SK-N-SH (cell line): Measurements from ENCODE around the gene AXIN1. TPM values are rescaled to one million over a fixed set of nuclear protein-coding genes. Genes with fewer than 3 reads are reported as not detected.

Experiments
- CTCF ChIA-PET: fragments of 300-600, 350-600 bp; formaldehyde crosslinking; extraction: SDS; loops from one replicate; lab custom pipeline; 2021; lab: Yijun Ruan, JAX
- POLR2A ChIA-PET: fragments of 350-600 bp; sonication (Branson Sonifier 250); formaldehyde crosslinking; extraction: SDS; loops from one replicate; lab custom pipeline; 2020; ENCODE audit warnings: antibody characterized with exemption, inconsistent platforms; lab: Yijun Ruan, JAX
- DNase-seq: peaks from one replicate; pipeline ENCODE4 v3.0.0; 2012
- H2AFZ ChIP-seq: fragments of 200-600 bp; sonication (generic); 2 replicates; pipeline ENCODE4 v1.8.1; 2016; ENCODE audit warnings: antibody characterized with exemption, mild to moderate bottlenecking, low read depth
- H3F3A ChIP-seq: fragments of 200-600 bp; sonication (generic); replicated peaks from 2 replicates; pipeline ENCODE3; 2016; ENCODE audit warnings: antibody characterized with exemption, mild to moderate bottlenecking; ENCODE audit not compliant: insufficient read depth
- H3K27ac ChIP-seq, 2 experiments: fragments of 200-500 bp in 1 of 2; fragments of 200-600 bp in 1 of 2; sonication (Bioruptor generic) in 1 of 2; sonication (generic), shearing (Covaris generic) in 1 of 2; 2 replicates each; pipeline versions ENCODE4 v1.5.1 to v1.6.1; 2014 to 2016; ENCODE audit warnings: low read depth in 2 of 2, inconsistent platforms in 1 of 2, low read length in 1 of 2, mild to moderate bottlenecking in 1 of 2, mixed read lengths in 1 of 2
- H3K27me3 ChIP-seq: fragments of 200-600 bp; sonication (generic), shearing (Covaris generic); 2 replicates; pipeline ENCODE4 v1.6.1; 2016; ENCODE audit warnings: mixed run types; ENCODE audit not compliant: insufficient read depth
- H3K36me3 ChIP-seq, 2 experiments: fragments of 200-500 bp in 1 of 2; fragments of 200-600 bp in 1 of 2; sonication (Bioruptor generic) in 1 of 2; sonication (generic) in 1 of 2; replicated peaks in 1 of 2; 2 replicates each; pipeline versions ENCODE3 to v1.5.1; 2014 to 2016; ENCODE audit warnings: low read length in 1 of 2, mild to moderate bottlenecking in 1 of 2; ENCODE audit not compliant: insufficient read depth in 2 of 2, control insufficient read depth in 1 of 2
- H3K4me1 ChIP-seq, 2 experiments: fragments of 200-500 bp in 1 of 2; fragments of 200-600 bp in 1 of 2; sonication (Bioruptor generic) in 1 of 2; sonication (generic), shearing (Covaris generic) in 1 of 2; 2 replicates each; pipeline versions ENCODE4 v1.5.1 to v1.6.1; 2014 to 2016; ENCODE audit warnings: low read depth in 1 of 2, low read length in 1 of 2, mixed run types in 1 of 2; ENCODE audit not compliant: insufficient read depth in 2 of 2, control insufficient read depth in 1 of 2
- H3K4me2 ChIP-seq: fragments of 200-600 bp; sonication (generic), shearing (Covaris generic); 2 replicates; pipeline ENCODE4 v1.6.1; 2017; ENCODE audit warnings: mixed run types
- H3K4me3 ChIP-seq, 2 experiments: fragments of 200-500 bp in 1 of 2; fragments of 200-600 bp in 1 of 2; sonication (Bioruptor generic) in 1 of 2; sonication (generic), shearing (Covaris generic) in 1 of 2; 2 replicates each; pipeline versions ENCODE4 v1.5.1 to v1.8.1; 2014 to 2016; ENCODE audit warnings: low read depth in 2 of 2, inconsistent platforms in 1 of 2, low read length in 1 of 2, mild to moderate bottlenecking in 1 of 2, mixed read lengths in 1 of 2, moderate library complexity in 1 of 2
- H3K79me2 ChIP-seq: fragments of 200-600 bp; sonication (generic); 2 replicates; pipeline ENCODE4 v1.8.1; 2017; ENCODE audit warnings: mild to moderate bottlenecking; ENCODE audit not compliant: insufficient read depth
- H3K9ac ChIP-seq: fragments of 200-600 bp; sonication (generic); 2 replicates; pipeline ENCODE4 v1.6.1; 2017; ENCODE audit warnings: mixed run types
- H3K9me2 ChIP-seq: fragments of 200-600 bp; sonication (generic); 2 replicates; pipeline ENCODE4 v1.6.1; 2017; ENCODE audit warnings: mixed run types
- H3K9me3 ChIP-seq: fragments of 200-600 bp; sonication (generic); 2 replicates; pipeline ENCODE4 v1.6.1; 2017; ENCODE audit warnings: mixed run types, mild to moderate bottlenecking, moderate library complexity
- H4K20me1 ChIP-seq: fragments of 200-600 bp; sonication (generic); 2 replicates; pipeline ENCODE4 v1.6.1; 2017; ENCODE audit warnings: mild to moderate bottlenecking, mixed run types; ENCODE audit not compliant: insufficient read depth
- EZH2phosphoT487 ChIP-seq: fragments of 200-600 bp; sonication (generic); IDR thresholded peaks from 2 replicates; pipeline ENCODE4 v1.6.1; 2017; ENCODE audit warnings: low read depth, mixed run types, mild to moderate bottlenecking, antibody characterized with exemption, moderate library complexity, borderline replicate concordance
- FOXJ3 ChIP-seq: sonication (generic); formaldehyde crosslinking; IDR thresholded peaks from 2 replicates; pipeline ENCODE4 v1.5.1; 2020; ENCODE audit warnings: mild to moderate bottlenecking, missing genetic modification reagents
- FOXM1 ChIP-seq: IDR thresholded peaks from 2 replicates; pipeline ENCODE4 v1.4.0; 2012; ENCODE audit warnings: low read depth, mild to moderate bottlenecking
- JUND ChIP-seq: IDR thresholded peaks from 2 replicates; pipeline ENCODE4 v1.4.0; 2012
- MAX ChIP-seq: IDR thresholded peaks from 2 replicates; pipeline ENCODE4 v1.4.0; 2012; ENCODE audit warnings: low read depth
- MEF2A ChIP-seq: IDR thresholded peaks from 2 replicates; pipeline ENCODE4 v1.4.0; 2012; ENCODE audit warnings: low read depth, borderline replicate concordance
- PBX3 ChIP-seq: IDR thresholded peaks from 2 replicates; pipeline ENCODE4; 2012
- POLR2AphosphoS5 ChIP-seq: IDR thresholded peaks from 2 replicates; pipeline ENCODE4 v1.6.1; 2012; ENCODE audit warnings: low read depth, low read length
- RXRA ChIP-seq: IDR thresholded peaks from 2 replicates; pipeline ENCODE4 v1.4.0; 2012; ENCODE audit warnings: low read depth, mild to moderate bottlenecking, borderline replicate concordance
- USF1 ChIP-seq: IDR thresholded peaks from 2 replicates; pipeline ENCODE4 v1.4.0; 2012; ENCODE audit warnings: low read depth, borderline replicate concordance
- YY1 ChIP-seq: IDR thresholded peaks from 2 replicates; pipeline ENCODE4 v1.4.0; 2012; ENCODE audit warnings: low read depth, mild to moderate bottlenecking
- ZBTB33 ChIP-seq: IDR thresholded peaks from 2 replicates; pipeline ENCODE4 v1.4.0; 2012; ENCODE audit warnings: low read depth, borderline replicate concordance
- WGBS: methylation state at CpG from one replicate; pipeline ENCODE4 v1.1.6; 2017; ENCODE audit warnings: low lambda C conversion rate; 5-methylcytosine and 5-hydroxymethylcytosine counted together
- polyA plus RNA-seq, 3 experiments: library from polyadenylated mRNA; depleted of rRNA; stranded (reverse); fragments of >200 nt; gene quantifications; 2 replicates each; pipeline ENCODE4 v1.2.3, GENCODE V29; 2012

Gene AXIN1
- polyA plus RNA-seq, 1 of the 3 experiments (the other 2 are of a cell fraction), result 19.9 TPM

- no peak for DNase-seq
- Histone ChIP-seq H3K27me3 (no peaks in the 10 kb centered on the region), H3K4me2 (no peak overlapping the region), H3K9ac (no peak overlapping the region), H3K79me2 (no peaks in the 10 kb centered on the region), H4K20me1 (no peaks in the 10 kb centered on the region)
- WGBS, result 96% methylated on average over 7 of the region's 22 CpGs
- no peak for TF ChIP-seq ZBTB33
- no peak for TF ChIP-seq MEF2A
- TF ChIP-seq RXRA, result no peak
- no peak for TF ChIP-seq FOXM1
- TF ChIP-seq, all 33 proteins: peak for 0
- H2AFZ ChIP-seq, result no peak overlapping the region
- no peaks in the 10 kb centered on the region for H3K4me1 ChIP-seq
- ChIA-PET POLR2A (no interaction called here), CTCF (no interaction called here)
- no peak overlapping the region for H3K27ac ChIP-seq
- peaks cover 0 to 47% of the 10 kb centered on the region in 2 experiments for H3K36me3 ChIP-seq
- no peak overlapping the region for H3K4me3 ChIP-seq
- H3K9me2 ChIP-seq, result no peaks in the 10 kb centered on the region
- H3K9me3 ChIP-seq, result no peaks in the 10 kb centered on the region
- no peaks in the 10 kb centered on the region for H3F3A ChIP-seq
Measured at GRCh38 chr16:289395-289997, 63.0 kb downstream of the AXIN1 start.

- H3K9me2 ChIP-seq, result no peaks in the 10 kb centered on the region
- H3F3A ChIP-seq, result no peaks in the 10 kb centered on the region
- H2AFZ ChIP-seq, result no peak overlapping the region
- H3K36me3 ChIP-seq, result peaks cover 0 to 47% of the 10 kb centered on the region in 2 experiments
- no peak overlapping the region for H3K9ac ChIP-seq
- H4K20me1 ChIP-seq, result no peaks in the 10 kb centered on the region
- 94% methylated on average over 22 of the region's 33 CpGs for WGBS
- H3K27me3 ChIP-seq, result no peaks in the 10 kb centered on the region
- no peak overlapping the region for H3K27ac ChIP-seq
- ChIA-PET CTCF (interaction anchor here (1.1 kb wide), 1 partner anchor 171 kb away, joined by 3 read pairs; no protein-coding TSS in a partner anchor), POLR2A (no interaction called here)
- H3K4me3 ChIP-seq, result no peak overlapping the region
- no peaks in the 10 kb centered on the region for H3K4me1 ChIP-seq
- H3K4me2 ChIP-seq, result no peak overlapping the region
- no peak for DNase-seq
- TF ChIP-seq USF1 (no peak), JUND (no peak), RXRA (no peak), MAX (no peak), YY1 (no peak), POLR2AphosphoS5 (no peak), PBX3 (no peak), ZBTB33 (no peak), EZH2phosphoT487 (no peak), FOXJ3 (CRISPR knock-in tag) (no peak)
- no peaks in the 10 kb centered on the region for H3K9me3 ChIP-seq
- H3K79me2 ChIP-seq, result no peaks in the 10 kb centered on the region
Measured at GRCh38 chr16:287981-288920, 64.3 kb downstream of the AXIN1 start.
